ENCODE results near the gene REX1BD.

DNA sequence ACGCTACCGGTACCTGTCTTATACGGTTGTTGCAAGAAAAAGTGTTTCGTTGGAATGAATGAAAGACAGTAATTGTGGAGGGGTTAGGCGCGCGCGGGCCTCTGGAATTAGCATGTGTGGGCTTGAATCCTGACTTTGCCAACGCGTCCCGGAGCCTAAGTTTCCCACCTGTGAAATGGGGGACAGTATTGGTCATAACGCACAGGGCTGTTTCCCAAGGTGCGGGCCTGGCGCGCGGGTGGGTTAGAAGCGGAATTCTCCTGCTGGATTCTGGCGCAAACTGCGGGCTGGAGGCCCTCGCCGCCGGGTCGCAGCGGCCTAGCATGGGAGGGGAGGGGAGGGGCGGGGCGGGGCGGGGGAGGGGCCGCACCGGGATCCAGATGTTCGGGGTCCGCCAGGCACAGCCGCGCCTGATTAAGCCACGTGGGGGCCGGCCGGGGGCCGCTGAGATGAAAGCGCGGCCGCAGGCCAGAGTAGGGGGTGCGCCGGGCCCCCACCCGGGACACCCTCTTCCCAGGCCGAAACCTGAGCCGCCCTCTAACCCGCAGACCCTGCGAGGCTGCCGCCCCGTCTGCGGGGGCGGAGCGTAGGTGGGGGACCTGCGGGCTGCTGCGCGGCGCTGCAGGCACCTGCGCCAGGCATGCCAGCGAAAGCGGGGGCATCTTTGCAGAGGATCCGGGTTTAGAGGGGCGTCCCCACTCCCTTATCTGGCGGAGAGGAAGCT lies 22.9 kb downstream of the REX1BD start:
- TF ChIP-seq, protein P1, sequence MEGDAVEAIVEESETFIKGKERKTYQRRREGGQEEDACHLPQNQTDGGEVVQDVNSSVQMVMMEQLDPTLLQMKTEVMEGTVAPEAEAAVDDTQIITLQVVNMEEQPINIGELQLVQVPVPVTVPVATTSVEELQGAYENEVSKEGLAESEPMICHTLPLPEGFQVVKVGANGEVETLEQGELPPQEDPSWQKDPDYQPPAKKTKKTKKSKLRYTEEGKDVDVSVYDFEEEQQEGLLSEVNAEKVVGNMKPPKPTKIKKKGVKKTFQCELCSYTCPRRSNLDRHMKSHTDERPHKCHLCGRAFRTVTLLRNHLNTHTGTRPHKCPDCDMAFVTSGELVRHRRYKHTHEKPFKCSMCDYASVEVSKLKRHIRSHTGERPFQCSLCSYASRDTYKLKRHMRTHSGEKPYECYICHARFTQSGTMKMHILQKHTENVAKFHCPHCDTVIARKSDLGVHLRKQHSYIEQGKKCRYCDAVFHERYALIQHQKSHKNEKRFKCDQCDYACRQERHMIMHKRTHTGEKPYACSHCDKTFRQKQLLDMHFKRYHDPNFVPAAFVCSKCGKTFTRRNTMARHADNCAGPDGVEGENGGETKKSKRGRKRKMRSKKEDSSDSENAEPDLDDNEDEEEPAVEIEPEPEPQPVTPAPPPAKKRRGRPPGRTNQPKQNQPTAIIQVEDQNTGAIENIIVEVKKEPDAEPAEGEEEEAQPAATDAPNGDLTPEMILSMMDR (IDR thresholded peaks at IDR 0.05) = no peak
- no peak for TF ChIP-seq POLR2A (IDR thresholded peaks at IDR 0.05)
- no peak for TF ChIP-seq EP300 (IDR thresholded peaks at IDR 0.05)

Measured in suprapubic skin (tissue), 3 donors.